Posterior vena cava (tissue), 2 donors: ENCODE results near the gene SMIM5. TPM values are rescaled to one million over a fixed set of nuclear protein-coding genes. Genes with fewer than 3 reads are reported as not detected.
"Not testable (repeated sequence)": the region's sequence is repeated elsewhere in the genome, so short reads cannot be mapped to it uniquely, and the experiment has no call there.

ENCODE experiments used
- DNase-seq: peaks from one replicate; pipeline ENCODE4 v3.0.0-alpha.2; 2020; ENCODE audit warnings: low spot score
- intact Hi-C, 2 donors: fragments of 100-400 bp; cut with DNase I; formaldehyde crosslinking; loops; one replicate each; pipeline versions ENCODE4 v1.14.1 to v1.14.2; 2022 to 2023
- long read RNA-seq, 2 donors: library from polyadenylated mRNA; unstranded; transcript quantifications; one replicate each; pipeline ENCODE4 v2.0.0, GENCODE V29; 2020 to 2021
- total RNA-seq, 2 donors: library from RNA; stranded (reverse); fragmentation: NEBNext Ultra II Directional; extraction: Animal tissue kit (Norgen Biotek cat#: 25700); gene quantifications; one replicate each; pipeline ENCODE4 v1.2.1, GENCODE V29; 2021
- donor health status: DM: yes; HTN: yes; CAD: no.
- donor health status: DM: yes; HTN: yes; CAD: no.

SMIM5 gene, protein sequence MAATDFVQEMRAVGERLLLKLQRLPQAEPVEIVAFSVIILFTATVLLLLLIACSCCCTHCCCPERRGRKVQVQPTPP
- total RNA-seq, result under 1 TPM; 0.38 to 0.97 TPM
- long read RNA-seq, donor 1, partial matches to known transcripts, result 0 of 1 reads
- long read RNA-seq, donor 1, other reads (novel, unspliced or antisense), result 0 of 1 reads
- long read RNA-seq, donor 2, result 0 reads

DNA sequence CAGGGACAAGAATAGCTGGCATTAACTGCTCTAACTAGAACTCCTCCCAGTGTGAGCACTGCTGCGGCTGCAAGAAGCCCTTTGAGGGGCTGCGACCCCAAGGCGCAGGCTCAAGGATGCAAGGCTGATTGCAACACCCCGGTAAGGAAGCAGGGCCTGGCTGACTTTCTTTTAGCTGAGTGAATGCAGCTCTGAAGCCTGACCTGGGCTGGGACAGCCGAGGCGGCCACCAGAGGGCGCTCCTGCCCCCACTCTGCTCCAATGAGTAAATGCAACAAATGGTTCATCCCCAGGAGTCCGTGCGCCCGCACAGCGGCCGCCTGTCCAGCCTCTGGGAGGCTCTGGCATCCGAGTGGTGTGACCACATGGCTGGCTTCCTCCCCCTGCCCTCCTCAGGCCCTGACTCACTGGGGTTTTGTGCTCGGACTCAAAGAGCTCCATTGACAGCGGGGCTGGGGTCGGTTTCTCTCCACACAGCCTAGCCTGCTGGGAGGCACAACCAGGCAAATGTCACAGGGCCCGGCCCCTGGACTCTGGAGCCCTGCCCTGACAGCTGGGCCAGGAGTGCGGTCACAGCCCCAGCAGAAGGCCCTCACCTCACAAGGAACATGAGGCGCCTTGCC is at the start of gene SMIM5:
Gene SMIM5 (plus strand): TSS at position 572 of the 623 bp plus-strand sequence. CDS start 6,768 bp downstream, outside the sequence.
- intact Hi-C loops, result loop anchor here in 1 of 2 donors (5.0 kb wide), 1 partner anchor 114 kb away; no protein-coding TSS in a partner anchor
- DNase-seq, result peak; percentile 97

DNA sequence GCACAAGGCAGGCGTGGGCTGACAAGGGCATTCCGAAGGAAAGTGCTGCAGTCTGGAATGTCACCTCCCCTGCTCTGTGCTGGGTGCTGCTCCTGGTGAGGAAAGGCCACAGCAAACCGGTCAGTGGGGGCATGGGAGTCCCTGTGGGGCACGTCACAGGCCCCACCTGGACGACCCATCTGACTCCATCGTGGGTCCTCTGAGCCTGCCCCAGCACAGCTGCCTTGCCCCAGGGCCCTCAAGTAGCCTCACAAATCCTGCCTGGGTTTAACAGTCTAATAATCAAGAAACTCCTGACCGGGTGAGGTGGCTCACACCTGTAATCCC is 48.4 kb upstream of the SMIM5 start:
- intact Hi-C loops, result loop anchor here (5.0 to 10.0 kb wide), 3 partner anchors 68 to 168 kb away; partner anchors contain the start of genes CASKIN2 (in 1 of the 2) and TSEN54 (in 1 of the 2)
- no peak for DNase-seq

DNA sequence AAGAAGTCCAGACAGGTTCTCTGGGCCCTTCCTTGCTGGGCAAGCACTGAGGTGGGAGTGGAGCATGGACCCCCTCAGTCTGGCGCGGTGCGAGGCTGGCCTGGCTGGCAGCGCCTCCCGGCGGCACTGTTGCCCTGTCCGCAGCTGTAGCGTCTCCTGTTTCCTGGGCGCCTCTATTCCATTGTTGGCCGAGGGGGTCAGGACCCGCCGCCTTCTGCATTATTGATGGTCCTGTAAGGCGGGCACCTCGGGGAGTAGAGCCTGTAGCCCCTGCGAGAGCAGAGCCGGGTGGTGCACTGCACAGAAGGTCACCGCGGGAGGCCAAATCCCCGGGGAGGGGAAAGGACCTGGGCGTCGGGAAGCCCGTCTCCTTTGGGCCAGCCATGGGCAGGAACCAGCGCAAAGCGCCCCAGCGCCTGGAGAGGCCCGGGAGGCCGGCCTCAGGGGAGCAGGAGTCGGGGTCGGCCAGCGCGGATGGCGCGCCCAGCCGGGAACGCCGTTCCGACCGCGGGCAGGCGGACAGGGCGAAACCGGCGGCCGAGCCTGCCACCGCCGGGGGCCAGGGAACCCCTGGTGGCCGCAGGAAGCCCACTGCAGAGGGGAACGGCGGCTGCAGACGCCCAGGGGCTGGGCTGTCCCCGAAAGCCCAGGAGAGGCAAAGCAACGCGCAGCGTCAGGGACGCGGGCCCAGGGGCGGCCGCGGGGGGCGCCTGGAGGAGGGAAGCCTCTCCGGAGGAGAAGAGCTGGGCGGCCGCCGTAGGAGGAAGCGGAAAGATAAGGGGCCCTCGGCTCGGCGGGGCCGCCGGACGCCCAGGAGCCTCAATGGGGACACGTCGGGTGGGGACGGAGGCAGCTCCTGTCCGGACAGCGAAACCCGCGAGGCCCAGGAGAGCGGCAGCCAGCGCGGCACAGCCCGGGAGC is 45.3 kb upstream of the SMIM5 start, which contains the start of gene MYO15B:
Gene MYO15B (plus strand): TSS at position 126 of the 921 bp plus-strand sequence. CDS start 258 bp downstream, at position 384.
- intact Hi-C loops, result loop anchor here (5.0 to 10.0 kb wide), 3 partner anchors 71 to 171 kb away; partner anchors contain the start of genes CASKIN2 (in 1 of the 2) and TSEN54 (in 1 of the 2)
- peak; percentile 93 for DNase-seq

DNA sequence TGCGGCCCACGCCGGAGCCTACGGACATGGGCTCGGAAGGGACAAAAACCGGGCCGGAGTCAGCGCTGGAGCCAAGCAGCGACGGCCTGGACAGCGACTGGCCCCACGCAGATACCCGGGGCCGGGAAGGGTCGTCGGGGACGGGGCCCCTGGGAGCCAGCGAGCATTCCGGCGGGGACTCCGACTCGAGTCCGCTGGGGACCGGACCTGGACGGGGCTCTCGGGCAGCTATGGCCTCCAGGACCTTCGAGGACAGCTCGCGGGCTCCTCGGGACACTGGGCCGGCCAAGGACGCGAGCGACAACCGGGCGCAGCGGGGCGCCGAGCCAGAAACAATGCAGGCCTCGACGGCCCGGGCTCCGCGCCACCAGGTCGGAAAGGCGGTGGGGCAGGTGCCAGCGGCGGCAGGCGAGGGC is 44.6 kb upstream of the SMIM5 start:
- intact Hi-C loops, result loop anchor here (5.0 to 10.0 kb wide), 3 partner anchors 71 to 171 kb away; partner anchors contain the start of genes CASKIN2 (in 1 of the 2) and TSEN54 (in 1 of the 2)
- DNase-seq, result no peak

DNA sequence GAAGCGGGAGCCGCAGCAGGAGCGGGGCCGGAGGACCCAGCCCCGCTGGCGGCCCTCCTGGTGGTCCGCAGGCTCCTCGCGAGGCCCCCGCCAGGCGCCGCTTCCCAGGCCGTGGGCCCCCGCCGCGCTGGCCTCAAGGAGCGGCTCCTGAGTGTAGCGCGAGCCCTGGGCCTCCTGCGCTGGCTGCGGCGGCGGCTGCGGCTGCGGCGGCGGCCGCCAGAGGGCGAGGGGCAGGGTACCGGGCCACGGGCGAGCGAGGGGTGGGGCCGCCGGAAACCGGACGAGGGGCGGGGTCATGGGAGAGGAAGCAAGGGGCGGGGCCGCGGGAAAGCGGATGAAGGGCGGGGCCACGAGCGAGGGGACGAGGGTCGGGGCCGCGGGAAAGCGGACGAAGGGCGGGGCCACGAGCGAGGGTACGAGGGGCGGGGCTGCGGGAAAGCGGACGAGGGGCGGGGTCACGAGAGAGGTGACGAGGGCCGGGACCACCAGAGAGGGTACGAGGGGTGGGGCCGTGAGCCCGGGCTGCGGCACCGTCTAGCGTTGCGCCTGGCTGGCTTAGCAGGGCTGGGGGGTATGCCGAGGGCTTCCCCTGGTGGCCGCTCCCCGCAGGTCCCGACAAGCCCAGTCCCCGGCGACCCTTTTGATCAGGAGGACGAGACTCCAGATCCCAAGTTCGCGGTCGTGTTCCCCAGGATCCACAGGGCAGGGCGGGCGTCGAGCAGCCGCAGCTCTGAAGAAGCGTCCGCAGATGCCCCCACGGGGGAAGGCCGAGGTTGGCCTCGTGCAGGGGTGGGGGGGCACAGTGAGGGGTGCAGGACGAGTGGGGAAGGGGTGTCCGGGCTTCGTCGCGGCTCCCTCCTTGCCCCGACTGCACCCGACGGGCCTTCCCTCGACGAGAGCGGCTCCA is 44.0 kb upstream of the SMIM5 start:
- intact Hi-C loops, result loop anchor here (5.0 to 10.0 kb wide), 3 partner anchors 72 to 172 kb away; partner anchors contain the start of genes CASKIN2 (in 1 of the 2) and TSEN54 (in 1 of the 2)

DNA sequence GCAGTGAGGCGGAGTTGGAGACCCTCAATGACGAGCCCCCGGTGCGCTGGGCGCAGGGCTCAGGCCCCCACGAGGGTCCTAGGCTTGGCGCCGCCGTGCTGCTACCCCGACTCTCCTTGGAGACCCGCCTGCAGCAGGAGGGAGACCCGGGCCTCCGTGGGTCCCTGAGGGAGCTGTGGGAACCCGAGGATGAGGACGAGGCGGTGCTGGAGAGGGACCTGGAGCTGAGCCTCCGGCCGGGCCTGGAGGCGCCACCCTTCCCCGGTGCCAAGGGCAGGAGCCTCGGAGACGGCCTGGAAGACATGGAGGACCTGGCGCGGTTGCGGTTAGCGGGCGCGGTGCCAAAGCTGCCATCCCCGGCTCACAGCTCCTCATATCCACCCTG is 43.3 kb upstream of the SMIM5 start:
- DNase-seq, result no peak
- intact Hi-C loops, result loop anchor here (5.0 to 10.0 kb wide), 3 partner anchors 73 to 173 kb away; partner anchors contain the start of genes CASKIN2 (in 1 of the 2) and TSEN54 (in 1 of the 2)

More for the DNA sequence above, 44.0 kb upstream of the SMIM5 start:
- peak; percentile 99 for DNase-seq

DNA sequence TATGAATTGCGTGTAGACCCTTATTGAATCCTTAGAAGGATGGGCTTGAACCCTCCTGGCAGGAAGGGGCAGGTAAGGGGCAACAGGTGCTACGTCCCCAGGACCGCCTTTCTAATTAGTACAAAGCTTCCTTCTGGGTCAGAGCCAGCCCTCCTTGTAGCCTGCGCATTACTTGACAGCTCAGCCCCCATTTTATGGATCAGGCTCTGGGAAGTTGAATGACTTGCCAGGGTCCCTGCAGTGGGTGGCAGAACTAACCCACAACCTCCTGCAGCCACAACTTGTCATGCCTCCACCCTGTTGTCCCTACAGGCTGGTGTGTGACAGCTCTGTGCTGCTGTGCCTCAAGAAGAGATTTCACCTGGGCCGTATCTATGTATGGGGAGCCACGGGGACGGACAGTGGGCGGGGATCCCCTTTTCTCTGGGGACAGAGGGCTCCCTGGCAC is 42.9 kb upstream of the SMIM5 start:
- intact Hi-C loops, result no loop called here
- DNase-seq, result no peak

DNA sequence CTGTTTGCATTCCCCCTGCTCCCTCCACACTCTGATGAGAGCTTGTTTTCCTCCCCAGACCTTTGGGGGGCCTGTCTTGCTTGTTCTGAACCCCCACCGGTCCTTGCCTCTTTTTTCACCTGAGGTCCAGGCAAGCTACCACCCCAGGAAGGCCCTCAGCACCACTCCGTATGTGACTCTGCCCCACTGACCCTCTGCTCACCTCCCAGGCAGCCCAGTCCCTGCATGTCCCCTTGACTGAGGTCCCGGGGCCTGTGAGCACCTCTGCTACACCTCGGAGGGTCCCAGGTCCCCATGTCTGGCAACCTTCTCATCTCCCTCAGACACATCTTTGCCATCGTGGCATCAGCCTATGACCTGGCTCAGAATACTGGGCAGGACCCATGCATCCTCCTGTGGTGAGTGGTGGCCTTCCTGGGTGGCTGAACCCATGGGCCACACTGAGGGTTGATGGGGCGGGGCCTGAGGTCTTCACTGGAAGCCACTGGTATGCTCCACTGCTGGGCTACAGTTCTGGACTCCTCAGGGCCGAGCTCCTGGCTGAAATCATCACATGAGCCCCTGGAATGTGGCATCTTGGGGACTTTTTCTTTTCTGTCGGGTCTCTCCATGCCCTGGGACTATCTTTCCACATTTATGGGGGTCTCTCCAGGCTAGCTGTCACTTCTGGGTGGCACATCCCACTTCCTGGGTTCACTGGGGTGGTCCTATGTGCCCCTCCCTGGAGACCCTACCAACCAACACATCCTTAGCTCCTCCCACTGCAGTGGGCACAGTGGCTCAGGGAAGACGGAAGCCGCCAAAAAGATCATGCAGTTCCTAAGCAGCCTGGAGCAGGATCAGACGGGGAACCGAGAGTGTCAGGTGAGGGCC is 42.1 kb upstream of the SMIM5 start:
- intact Hi-C loops, result no loop called here
- no peak for DNase-seq

DNA sequence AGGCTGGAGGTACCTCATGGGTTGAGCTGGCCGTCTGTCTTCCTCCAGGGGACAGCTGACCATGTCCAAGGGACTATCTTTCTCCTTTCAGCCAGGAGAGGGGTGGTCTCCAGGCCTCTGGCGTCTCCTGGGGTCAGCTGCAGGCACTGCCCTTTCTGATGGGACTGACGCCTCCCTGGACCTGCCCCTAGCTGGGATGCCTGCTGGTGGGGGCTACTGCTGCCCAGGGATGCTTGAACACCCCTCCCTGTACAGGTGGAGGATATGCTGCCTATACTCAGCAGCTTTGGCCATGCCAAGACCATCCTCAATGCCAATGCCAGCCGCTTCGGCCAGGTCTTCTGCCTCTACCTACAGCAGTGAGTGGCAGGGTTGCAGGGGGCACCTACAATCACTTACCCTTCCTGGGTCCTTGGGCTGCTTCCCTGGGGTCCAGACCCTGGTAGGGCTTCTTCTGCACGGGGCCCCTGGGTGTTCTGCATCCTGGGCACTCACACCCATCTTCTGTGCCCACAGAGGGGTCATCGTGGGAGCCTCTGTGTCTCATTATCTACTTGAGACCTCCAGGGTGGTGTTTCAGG is 41.4 kb upstream of the SMIM5 start:
- DNase-seq, result no peak
- intact Hi-C loops, result no loop called here

DNA sequence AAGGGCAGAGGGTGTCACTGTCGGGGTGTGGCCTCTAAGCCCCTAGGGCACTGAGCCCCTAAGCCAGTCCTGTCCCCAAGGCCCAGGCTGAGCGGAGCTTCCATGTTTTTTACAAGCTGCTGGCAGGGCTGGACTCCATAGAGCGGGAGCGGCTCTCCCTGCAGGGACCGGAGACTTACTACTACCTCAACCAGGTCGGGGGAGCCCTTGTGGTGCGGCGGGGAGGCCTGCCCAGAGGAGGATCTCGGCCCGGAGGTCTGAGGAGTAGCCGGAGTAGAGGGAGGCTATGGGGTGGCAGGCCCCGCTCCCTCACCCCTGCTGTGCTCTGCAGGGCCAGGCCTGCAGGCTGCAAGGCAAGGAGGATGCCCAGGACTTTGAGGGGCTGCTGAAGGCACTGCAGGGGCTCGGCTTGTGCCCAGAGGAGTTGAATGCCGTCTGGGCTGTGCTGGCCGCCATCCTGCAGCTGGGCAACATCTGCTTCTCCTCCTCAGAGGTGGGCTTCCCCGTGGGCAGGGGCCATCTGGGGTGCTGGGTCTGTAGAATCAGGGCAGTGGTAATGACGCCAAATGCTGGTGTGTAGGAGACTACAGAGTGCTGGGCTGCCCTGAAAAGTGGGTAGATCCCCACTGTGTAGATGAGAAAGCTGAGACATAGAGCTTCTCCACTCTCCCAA is 40.8 kb upstream of the SMIM5 start:
- DNase-seq, result no peak

DNA sequence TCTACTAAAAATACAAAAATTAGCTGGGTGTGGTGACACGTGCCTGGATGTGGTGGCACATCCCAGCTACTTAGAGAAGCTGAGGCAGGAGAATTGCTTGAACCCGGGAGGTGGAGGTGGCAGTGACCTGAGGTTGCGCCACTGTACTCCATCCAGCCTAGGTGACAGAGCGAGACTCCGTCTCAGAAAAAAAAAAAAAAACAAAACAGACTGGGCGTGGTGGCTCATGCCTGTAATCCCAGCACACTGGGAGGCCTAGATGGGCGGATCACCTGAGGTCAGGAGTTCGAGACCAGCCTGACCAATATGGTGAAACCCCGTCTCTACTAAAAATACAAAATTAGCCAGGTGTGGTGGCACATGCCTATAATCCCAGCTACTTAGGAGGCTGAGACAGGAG is 39.8 kb upstream of the SMIM5 start:
- intact Hi-C loops, DNase-seq: not testable (repeated sequence)

More for the DNA sequence above, 40.8 kb upstream of the SMIM5 start:
- intact Hi-C loops, result no loop called here

DNA sequence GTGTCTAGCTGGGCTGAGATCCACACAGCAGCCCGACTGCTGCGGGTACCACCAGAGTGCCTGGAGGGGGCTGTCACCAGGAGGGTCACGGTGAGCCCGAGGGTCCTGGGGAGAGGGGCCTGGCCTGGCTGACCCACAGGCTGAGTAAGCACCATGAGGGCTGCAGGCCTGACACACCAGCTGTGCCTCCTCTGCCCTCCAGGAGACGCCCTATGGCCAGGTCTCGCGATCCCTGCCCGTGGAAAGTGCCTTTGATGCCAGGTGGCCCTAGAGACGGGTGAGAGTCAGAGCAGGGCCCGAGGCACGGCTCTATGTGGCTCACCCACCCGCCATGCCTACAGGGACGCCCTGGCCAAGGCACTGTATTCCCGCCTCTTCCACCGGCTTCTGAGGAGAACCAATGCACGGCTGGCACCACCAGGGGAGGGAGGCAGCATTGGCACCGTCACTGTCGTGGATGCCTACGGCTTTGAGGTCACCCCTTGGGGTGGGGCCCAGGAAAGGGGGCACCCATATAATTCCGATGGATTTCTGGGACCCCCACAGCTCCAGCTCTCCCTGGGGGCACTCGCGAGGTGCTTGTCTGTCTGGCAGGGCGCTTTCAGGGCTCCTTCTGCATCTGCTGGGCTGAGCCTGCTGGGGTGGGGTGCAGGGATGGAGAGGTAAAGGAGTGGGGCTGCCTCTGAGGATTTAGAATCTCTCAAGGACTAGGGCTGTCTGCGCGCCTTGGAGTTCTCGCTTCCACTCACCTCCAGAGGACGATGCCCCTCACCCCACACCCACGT is 38.5 kb upstream of the SMIM5 start:
- DNase-seq, result no peak
- intact Hi-C loops, result no loop called here

DNA sequence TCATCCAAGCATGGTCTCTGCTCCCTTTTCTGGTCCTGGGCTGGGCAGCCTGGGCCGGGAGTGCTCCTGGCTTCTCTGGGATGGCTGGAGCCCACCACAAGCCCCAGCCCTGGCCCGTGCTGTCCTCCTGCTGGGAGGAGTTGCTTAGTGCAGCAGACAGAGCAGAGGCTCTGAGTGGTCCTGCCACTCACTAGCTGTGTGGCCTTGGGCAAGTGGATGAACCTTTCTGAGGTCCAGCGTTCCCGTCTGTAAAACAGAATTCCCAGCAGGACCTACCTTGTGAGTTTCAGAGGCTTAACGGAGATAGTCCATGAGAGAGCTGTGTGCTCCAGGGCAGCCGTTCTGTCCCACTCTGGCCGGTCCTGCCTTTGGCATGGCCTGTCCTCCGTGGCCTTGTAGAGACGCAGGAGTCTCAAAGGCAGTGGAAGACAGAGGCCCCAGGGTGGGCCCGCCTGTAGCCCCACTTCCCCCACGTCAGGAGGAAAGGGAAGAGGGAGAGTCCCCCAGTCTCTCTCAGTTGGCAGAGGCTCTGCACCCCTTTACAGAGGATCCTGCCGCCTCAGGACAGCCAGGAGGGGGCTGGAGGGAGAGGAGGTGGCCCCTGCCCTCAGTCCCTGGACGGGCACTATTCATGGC is 37.8 kb upstream of the SMIM5 start:
- intact Hi-C loops, result no loop called here

DNA sequence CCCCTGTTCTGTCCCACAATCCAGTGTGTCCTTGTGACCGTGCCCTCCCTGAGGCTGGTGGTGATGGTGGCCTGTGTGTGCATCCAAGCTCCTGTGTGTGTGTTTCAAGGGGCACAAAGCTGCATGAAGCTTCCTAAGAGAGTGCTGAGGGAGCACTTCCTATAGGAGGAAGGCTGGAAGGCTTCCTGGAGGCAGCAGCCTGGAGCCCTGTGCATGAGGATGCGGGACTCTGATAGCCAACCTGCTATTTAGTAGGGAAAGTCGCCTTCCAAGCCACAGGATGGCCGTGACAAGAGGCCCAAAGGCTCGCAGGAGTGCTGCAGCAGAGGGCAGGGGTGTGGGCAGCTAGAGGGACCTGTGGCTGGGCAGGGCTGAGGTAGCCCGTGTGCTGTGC is 37.3 kb upstream of the SMIM5 start:
- no peak for DNase-seq
- intact Hi-C loops, result no loop called here

More for the DNA sequence above, 37.8 kb upstream of the SMIM5 start:
- no peak for DNase-seq
